ENCODE measurements around the gene C1QTNF1.

C1QTNF1 gene

GRCh38 chr17:78993241-78993956 lies 30.6 kb upstream of the C1QTNF1 start:
- DNase-seq = peak; percentile 70

DNA sequence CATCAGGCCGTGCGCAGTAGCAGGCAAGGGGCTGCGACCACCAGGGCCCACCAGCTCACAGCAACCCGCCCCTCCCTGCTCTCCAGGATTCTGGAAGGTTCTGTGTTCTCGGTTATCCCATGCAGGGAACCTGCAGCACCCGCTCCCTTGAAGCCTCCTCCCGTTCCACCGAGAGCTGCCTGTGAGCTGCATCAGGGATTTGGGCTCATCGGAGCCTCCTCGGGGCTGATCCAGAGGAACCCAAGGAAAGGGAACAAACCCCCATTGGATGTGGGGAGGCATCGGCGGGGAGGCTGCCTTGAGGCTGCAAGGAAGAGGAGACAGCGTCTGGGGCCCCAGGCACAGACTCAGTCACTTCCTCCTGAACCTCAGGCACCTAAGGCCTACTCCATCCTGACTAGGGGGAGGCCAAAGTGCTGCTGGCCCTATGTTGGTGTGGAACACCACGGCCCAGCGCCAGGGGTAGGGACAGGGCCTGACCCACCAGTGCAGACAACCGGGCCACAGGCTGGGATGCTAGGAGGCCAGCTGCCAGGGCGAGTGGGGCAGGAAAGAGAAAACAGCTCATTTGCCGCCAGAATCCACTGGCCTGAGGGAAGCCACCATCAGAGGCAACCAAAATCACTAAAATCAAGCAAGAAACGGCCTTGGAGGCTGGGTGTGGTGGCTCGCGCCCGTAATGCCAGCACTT lies 29.8 kb upstream of the C1QTNF1 start:
- no peak for DNase-seq

GRCh38 chr17:78995022-78995760 lies 28.8 kb upstream of the C1QTNF1 start:
- DNase-seq = no peak

DNA sequence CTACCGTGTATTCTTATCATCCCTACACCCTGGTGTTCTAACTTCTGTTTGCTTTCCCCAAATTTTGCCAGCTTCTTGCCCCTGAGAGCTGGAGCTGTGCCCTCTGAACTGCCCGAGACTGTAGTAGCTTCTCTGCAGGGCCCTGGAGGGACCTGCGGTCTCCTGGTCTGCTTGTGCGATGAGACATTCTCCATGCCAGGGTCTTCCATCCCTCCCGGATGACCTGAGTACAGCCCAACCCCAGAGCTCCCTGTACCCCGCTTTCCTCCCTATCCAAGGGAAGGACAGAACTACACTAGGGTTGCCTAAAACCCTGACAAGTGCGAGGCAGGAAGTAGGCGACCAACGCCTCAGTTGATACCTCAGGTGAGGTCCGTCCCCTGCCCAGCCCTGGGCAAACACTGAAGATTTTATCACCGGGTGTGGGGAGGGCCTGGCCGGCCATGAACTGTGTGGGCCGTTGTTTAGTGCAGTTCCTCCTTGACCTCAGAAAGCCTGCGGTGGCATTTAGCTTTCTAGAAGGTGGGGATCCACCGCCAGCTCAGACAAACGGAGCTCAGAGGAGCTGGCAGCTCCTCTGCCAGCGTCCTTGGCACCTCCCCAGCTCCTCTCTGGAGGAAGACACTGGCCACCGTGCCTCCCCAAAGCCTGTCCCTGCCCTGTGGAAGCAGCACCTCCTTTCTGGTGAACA lies 28.1 kb upstream of the C1QTNF1 start:
- no peak for DNase-seq

GRCh38 chr17:78996781-78997201 lies 27.2 kb upstream of the C1QTNF1 start:
- no peak for DNase-seq

DNA sequence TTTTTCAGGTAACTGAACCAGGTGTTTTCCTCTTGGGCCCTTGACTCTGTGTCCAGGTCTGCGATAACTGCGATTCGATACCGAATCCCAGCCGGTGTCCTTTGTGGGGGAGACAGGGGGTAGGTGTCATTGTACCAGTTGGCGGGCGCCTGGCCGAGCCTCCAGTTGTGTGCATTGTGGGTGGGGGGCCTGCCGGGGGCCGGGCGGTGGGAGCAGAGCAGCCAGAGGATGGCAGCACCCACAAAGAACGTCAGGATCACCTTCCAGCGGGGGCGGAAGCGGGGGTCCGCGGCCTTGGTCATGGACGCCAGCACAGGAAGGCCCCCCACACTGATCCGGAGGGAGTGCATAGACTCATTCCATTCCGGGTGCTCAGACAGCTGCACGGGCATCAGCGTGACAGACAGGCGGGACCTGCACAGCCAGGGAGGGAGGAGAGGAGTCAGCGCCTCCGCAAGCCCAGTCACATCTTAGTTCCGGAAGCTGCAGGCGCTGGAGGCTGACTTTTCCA lies 26.7 kb upstream of the C1QTNF1 start:
- DNase-seq = no peak

- DNase-seq = no peak
Observed at GRCh38 chr17:78997881-78998280, 26.1 kb upstream of the C1QTNF1 start.

DNA sequence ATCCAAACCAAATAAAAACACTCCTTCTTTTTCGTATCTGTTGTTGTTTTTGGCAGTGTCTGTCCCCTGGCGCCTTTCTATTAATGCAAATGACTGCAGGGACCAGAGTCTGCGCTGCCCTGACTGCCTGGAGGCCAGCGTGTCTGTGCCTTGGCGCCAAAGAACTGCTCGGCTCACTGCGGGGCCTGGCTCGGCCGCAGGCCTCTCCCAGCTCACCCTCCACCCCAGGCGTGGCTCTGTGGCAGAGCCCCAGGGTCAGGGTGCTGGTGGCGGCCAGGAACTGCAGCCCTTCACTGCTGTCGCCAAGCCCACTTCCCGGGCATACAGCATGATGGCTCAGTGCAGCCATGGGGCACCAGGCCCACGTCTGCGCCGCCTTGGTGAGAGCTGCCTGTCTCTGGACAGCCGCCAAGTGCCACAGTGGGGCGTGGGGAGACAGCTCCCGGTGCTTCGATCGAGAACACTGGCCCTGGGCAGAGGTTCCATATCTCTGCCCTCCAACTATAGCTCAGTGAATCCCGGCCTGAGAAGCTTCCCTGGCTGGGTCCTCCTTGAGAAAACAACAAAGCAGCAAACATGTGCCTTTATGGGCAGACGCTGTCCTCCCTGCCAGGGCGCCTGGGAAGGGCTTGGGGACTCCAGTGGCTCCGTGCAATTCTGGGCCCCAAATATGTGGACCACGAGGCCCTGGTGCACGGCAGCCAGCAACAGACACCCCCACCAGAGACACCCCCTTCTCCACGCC lies 25.5 kb upstream of the C1QTNF1 start:
- DNase-seq = no peak

DNA sequence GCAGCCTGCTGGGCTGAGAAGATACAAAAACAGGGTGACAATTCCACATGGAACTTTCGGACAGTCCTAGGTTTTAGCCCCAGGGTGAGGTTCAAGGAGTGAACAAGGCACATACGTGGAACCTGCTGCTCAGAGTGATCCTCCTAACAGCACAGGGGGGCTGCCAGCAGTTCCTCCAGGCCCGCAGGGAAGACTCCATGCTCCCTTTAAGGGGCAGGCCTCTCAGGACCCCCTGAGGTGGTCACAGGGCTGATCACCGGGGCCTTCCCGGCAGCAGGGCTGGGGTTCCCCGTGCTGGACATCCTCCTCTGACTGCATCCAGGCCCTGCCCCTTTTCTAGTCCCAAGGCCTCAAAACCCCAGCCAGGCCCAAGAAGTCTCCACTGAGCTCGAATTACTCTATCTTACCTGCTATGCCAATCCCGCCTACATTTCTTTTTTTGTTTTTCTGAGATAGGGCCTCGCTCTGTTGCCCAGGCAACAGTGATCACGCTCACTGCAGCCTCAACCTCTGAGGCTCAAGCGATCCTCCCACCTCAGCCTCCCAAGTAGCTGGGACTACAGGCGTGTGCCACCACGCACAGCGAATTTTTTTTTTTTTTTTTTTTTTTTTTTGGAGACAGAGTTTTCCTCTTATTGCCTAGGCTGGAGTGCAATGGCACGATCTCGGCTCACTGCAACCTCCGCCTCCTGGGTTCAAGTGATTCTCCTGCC lies 24.8 kb upstream of the C1QTNF1 start:
- DNase-seq = no peak

DNA sequence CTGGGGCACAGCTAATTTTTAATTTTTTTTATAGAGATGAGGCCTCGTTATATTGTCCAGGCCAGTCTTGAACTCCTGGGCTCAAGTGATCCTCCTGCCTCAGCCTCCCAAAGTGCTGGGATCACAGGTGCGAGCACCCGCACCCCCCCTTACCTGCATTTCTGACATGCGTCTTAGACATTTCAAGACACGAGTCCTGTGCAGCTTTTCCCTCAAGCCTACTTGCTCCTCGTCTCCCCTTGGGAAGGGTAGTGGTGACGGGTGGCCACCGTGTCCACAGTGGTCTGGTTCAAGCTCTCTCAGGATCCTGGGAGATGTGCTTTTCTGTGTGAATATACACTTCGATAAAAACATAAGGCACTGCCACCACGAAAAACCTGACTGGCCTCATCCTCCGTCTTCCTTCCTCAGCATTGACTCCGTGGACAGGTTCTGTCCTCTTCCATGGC lies 24.0 kb upstream of the C1QTNF1 start:
- DNase-seq = no peak

- DNase-seq = no peak
Observed at GRCh38 chr17:79000396-79001189, 23.4 kb upstream of the C1QTNF1 start.

GRCh38 chr17:79001190-79002020 lies 22.6 kb upstream of the C1QTNF1 start:
- DNase-seq = no peak

DNA sequence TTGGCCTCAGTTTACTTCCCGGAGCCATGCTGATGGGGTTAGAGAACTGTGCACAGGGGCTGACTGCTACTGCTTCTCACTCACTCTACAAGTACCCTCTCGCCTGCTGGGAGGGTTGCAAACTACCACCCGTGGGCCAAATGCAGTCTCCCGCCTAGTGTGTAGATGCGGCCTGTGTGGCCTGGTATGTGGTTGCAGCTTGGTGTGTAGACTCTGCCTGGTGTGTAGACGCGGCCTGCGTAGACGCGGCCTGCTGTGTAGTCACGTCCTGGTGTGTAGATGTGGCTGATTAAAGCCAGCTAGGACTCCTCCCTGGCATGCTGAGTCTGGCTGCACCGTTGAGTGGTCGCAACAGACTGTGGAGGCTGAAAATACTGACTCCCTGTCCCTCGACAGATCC lies 21.7 kb upstream of the C1QTNF1 start:
- DNase-seq = no peak

DNA sequence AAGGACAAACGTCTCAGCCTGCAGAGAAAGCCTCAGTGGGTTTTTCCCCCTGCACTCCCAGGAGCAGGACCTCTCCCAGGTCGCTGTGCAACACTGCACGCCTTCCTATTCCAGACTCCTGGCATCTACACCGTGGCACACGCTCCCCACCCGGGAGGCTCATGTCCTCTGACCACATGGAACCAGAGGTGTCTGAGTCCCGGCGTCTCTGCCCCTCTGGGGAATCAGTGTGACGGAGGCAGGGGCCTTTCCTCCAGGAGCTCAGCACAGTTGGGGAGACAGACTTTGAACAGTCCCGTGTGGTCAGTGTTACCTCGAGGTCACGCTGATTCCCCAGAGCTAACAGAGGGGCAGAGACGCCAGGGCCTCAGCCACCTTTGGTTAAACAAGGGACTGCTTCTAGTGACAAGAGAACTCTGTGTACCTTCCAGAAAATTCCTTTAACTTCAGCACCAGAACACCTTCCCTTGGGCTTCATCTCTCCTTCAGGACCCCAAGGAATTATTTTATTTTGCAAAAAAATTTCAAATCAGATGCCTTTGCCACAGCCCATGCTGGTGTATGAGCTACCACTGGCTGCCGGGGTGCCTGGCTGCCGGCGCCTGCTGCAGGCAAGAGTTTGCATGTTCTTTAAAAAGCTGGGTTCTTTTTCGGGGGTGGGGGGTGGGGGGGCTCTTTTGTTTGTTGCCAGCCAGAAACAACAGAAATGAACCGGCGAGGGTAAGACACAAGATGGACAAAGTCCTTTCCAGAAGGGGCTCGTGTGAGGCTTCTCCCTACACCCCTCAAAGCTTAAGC lies 21.0 kb upstream of the C1QTNF1 start:
- no peak for DNase-seq

DNA sequence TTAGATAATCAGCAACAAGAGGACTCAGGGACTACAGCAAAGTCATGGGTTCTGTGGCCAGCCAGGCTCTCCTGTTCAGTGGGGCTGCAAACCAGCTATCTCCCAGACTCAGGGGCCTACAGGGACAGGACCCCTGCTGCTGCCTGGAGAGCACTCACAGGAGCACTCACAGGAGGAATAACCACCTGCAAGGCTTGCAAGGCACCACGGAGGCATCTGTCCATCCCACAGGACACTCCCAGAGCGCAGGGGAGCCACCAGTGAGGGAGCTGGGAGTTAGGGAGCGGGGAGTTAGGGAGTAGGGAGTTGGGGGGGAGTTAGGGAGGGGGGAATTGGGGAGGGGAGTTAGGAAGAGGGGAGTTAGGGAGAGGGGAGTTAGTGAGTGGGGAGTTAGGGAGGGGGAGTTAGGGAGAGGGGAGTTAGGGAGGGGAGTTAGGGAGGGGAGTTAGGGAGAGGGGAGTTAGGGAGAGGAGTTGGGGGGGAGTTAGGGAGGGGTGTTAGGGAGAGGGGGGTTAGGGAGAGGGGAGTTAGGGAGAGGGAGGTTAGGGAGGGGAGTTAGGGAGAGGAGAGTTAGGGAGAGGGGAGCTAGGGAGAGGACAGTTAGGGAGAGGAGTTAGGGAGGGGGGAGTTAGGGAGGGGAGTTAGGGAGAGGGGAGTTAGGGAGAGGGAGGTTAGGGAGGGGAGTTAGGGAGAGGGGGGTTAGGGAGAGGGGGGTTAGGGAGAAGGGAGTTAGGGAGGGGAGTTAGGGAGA lies 20.1 kb upstream of the C1QTNF1 start:
- DNase-seq = no peak

DNA sequence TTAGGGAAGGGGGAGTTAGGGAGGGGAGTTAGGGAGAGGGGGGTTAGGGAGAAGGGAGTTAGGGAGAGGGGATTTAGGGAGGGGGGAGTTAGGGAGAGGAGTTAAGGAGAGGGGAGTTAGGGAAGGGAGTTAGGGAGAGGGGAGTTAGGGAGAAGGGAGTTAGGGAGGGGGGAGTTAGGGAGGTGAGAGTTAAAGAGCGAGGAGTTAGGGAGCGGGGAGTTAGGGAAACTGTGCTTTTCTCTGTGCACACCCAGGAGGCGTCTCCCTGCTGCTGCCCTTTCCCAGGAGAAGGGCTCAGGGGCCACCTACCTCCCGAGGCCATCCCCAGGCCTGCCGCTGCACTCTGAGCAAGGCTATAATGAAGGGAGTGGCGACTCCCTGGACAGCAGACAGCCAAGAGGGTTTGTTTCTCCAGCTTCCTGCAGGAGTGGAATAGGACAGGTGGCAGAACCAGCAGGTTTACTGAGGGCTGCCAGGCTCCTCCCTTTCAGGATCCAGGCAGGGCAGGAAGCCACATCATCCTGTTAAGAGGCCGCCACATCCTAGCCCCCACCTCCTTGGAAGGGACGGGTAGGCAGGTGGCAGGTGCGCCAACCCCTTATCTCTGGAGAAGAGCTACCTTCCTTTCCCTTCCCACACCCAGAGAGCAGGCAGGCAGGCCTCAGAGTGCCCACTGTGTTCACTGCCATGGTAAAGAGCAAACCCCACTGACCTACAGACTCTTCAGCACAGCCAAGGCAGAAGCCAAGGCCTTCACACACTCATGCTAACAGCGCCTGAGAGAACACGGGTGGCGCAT lies 18.7 kb upstream of the C1QTNF1 start:
- no peak for DNase-seq

DNA sequence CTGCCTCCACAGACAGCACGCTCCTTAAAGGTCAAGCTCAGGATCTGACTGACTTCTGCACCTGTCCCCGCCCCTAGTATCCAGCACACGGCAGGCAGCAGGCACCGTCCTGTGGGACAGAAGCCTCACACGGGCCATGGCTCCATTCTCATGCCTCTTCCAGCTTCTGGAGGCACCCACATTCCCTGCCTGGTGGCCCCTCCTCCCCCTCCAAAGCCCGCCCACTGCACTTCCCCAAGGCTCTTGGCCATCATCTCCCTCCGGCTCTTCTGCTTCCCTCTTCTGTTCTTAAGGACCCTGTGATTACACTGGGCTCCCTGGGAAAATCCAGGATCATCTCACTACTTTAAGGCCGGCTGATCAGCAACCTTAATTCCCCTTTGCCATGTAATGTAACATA lies 17.9 kb upstream of the C1QTNF1 start:
- no peak for DNase-seq
